ENCODE measurements around the gene ATP4A.

- TF ChIP-seq, protein P1, sequence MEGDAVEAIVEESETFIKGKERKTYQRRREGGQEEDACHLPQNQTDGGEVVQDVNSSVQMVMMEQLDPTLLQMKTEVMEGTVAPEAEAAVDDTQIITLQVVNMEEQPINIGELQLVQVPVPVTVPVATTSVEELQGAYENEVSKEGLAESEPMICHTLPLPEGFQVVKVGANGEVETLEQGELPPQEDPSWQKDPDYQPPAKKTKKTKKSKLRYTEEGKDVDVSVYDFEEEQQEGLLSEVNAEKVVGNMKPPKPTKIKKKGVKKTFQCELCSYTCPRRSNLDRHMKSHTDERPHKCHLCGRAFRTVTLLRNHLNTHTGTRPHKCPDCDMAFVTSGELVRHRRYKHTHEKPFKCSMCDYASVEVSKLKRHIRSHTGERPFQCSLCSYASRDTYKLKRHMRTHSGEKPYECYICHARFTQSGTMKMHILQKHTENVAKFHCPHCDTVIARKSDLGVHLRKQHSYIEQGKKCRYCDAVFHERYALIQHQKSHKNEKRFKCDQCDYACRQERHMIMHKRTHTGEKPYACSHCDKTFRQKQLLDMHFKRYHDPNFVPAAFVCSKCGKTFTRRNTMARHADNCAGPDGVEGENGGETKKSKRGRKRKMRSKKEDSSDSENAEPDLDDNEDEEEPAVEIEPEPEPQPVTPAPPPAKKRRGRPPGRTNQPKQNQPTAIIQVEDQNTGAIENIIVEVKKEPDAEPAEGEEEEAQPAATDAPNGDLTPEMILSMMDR (IDR thresholded peaks at IDR 0.05; ENCODE audit: insufficient read depth, low read depth, low read length), result no peak
- TF ChIP-seq EZH2 (IDR thresholded peaks at IDR 0.05; ENCODE audit: insufficient read depth, low read length), result no peak
These were observed 50.4 kb downstream of the ATP4A start for GRCh38 chr19:35512831-35513627.
